ENCODE results near the gene PIP5K1A.
"Not testable (repeated sequence)": the region's sequence is repeated elsewhere in the genome, so short reads cannot be mapped to it uniquely, and the experiment has no call there.

PIP5K1A gene

GRCh38 chr1:151259351-151259750, 61.0 kb downstream of the PIP5K1A start:
- DNase-seq: no peak

DNA sequence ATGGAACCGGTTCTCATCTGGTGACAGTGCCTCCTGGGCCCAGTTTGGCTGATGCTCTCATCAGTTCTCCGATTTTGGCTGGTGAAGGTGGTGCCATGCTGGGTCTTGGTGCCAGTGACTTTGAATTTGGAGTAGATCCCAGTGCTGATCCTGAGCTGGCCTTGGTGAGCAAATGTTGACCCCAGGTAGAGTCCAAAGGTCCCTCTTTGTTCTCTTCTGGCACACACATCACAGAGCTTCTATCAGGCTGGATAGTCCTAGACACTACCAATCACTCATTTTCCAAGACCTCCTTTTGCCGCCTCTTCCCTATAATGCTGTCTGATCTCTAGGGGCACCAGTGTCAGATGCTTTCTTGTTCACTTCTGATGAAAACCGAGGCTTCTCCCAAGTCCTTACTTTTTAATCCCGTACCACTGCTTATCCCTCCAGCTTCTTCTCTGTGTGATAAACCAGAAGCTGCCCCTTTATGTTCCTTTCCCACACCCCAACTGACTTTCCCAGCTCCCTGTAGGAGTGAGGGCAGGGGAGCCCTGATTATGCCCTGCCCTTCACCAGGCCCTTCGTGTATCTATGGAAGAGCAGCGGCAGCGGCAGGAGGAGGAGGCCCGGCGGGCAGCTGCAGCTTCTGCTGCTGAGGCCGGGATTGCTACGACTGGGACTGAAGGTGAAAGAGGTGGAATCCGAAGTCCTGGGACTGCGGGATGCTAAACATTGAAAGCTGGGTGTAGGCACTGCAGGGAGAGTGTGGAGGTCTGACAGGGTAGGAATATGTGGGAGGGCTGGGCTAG, 67.3 kb downstream of the PIP5K1A start:
- no peak for DNase-seq

GRCh38 chr1:151266315-151266714, 68.0 kb downstream of the PIP5K1A start:
- DNase-seq: no peak

DNA sequence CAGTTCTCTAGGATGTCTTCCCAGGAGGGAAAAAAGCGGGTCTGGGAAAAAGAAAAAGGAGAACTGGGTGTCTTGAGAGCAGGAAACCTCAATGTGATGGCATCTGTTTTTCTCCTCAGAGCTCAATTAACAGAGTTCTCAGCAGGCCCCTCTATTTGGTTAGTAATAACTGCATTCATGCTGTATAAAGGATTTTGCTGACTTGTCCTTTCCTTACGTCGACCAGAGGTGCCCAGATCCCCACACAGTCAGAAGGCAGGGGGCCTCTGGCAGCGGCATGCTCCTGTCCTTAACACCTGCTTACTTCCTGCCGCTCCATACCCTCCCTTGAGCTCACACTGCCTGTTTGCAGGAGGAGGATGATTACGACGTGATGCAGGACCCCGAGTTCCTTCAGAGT, 68.5 kb downstream of the PIP5K1A start:
- no peak for DNase-seq

GRCh38 chr1:151267760-151268159, 69.4 kb downstream of the PIP5K1A start:
- no peak for DNase-seq

DNA sequence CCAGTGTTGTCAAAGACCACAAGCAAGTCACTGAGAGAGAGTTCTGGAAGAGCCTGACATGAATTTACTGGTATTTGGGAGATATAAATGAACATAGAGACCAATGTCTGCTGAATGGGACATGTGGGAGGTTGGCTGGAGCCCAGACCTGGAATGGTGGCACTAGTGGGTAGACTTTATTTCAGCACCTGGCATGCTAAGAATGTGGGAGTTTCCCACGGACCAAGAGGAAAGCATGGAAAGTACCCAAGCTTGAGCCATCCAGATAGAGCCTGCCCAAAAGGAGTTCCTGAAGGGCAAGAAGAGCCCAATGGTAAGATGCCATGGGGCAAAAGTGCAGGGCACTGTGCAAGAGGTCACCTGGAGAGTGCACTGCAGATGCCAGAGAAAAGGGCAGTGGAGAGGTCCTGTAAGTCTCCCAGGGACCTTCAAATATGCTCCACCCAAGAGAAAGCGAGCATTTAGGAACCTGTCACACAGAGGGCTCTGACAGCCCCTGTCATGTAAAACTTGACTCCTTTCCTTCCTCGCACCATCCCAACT, 75.6 kb downstream of the PIP5K1A start:
- no peak for DNase-seq

- DNase-seq: not testable (repeated sequence)
Measured at GRCh38 chr1:151275341-151275740, 77.0 kb downstream of the PIP5K1A start.

- DNase-seq: no peak
Measured at GRCh38 chr1:151277249-151277648, 78.9 kb downstream of the PIP5K1A start.

GRCh38 chr1:151281225-151281968, 83.0 kb downstream of the PIP5K1A start:
- peak; percentile 97 for DNase-seq

DNA sequence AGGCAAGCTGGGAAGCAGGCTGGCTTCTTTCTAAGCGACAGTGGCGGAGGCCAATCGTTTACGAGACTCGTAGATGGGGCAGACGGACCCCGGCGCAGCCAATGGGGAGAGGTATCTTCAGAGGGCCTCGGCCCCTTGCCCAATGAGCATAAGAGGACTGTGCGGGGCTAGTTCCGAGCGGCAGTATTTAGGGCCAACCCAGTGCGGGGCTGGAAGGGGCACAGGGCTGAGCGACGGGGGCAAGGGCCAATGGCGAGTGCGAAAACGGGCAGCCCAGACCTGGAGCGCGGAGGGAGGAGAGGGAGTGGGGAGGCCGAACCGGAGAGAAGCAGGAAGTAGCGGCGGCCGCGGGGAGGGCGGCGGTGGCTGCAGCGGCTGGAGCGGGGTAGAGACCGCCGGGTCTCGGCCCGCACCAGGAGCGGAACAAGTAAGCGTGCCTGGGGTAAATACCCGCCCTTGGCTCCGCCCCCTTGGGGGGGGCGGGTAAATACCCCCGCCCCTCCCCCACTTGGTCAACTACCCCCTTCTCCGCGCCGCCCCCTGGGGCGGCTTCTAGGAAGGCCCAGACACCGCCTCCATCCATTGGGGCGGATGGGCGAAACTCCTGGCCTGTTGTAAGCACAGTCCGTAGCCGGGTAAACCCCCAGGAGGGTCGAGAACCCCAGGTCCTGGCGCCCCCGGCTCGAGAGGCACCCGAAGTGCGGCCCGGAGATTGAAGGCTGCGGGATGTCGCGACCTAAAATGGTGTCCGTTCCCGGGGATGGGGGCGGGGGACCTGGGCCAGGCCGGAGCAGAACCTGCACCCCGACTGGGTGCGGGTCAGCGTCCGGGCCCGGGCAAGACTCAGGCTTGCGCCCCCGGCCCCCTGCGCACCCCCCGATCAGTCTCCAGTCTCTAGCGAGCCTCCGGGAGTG, 83.9 kb downstream of the PIP5K1A start, which contains the start of gene ZNF687:
ZNF687 (plus strand) TSS at position 331 of the 914 bp plus-strand sequence. CDS start 3,993 bp downstream, outside the sequence.
- DNase-seq: peak; percentile 91

GRCh38 chr1:151282883-151283725, 84.8 kb downstream of the PIP5K1A start:
- no peak for DNase-seq

DNA sequence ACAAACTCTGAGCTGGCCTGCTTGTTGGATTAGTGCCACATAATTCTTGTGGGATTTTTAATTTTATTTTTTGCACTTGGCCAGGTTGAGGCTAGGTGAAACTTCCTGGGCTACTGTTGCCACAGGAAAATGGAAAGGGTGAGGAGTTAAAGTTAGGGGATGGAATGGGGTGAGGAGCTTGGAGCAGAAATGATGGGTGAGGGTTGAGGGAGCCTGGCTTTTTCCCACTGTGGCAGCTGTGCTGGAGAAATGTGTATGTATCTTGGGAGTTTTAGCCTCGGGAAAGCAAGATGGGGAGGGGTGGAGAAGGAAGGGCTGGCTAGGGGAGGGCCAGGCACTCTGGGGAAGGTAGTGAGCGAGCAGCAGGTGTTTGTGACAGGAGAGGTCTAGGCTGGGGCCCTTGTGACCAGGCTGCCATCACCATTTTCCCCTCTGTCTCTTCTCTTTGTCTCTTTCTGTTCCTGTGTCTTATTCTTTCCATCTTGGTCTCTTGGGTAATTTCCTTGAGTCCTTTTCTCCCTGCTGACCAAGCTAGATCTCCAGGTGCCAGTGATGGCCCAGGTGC, 85.7 kb downstream of the PIP5K1A start:
- no peak for DNase-seq

DNA sequence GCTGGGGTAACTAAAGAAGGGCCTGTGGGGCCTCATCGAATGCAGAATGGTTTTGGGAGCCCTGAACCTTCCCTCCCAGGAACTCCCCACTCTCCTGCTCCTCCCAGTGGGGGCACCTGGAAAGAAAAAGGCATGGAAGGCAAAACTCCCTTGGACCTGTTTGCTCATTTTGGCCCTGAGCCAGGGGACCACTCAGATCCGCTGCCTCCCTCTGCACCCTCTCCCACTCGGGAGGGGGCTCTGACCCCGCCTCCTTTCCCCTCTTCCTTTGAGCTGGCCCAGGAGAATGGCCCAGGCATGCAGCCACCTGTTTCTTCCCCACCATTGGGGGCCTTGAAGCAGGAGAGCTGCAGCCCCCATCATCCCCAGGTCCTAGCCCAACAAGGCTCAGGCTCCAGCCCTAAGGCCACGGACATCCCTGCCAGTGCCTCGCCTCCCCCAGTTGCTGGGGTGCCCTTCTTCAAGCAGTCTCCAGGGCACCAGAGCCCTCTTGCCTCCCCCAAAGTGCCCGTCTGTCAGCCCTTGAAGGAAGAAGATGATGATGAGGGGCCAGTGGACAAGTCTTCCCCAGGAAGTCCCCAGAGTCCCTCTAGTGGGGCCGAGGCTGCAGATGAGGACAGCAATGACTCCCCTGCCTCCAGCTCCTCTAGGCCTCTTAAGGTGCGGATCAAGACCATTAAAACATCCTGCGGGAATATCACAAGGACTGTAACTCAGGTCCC, 88.4 kb downstream of the PIP5K1A start:
- no peak for DNase-seq

GRCh38 chr1:151287341-151287699, 89.0 kb downstream of the PIP5K1A start:
- DNase-seq: no peak

GRCh38 chr1:151287767-151288500, 89.6 kb downstream of the PIP5K1A start:
- no peak for DNase-seq

DNA sequence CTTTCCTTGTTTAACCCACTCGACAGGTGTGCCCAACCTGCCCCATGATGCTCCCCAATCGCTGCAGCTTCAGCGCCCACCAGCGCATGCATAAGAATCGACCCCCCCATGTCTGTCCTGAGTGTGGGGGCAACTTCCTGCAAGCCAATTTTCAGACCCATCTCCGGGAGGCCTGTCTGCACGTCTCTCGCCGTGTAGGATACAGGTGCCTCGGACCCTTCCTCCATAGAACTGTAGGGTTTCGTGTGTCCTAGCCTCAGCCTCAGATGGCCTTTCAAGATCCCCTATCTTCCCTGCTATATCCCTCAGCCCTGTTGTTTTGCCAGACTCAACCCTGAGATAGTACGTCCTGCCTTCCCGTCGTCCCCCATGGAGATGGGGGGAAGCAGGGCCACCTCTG, 90.2 kb downstream of the PIP5K1A start:
- DNase-seq: no peak

DNA sequence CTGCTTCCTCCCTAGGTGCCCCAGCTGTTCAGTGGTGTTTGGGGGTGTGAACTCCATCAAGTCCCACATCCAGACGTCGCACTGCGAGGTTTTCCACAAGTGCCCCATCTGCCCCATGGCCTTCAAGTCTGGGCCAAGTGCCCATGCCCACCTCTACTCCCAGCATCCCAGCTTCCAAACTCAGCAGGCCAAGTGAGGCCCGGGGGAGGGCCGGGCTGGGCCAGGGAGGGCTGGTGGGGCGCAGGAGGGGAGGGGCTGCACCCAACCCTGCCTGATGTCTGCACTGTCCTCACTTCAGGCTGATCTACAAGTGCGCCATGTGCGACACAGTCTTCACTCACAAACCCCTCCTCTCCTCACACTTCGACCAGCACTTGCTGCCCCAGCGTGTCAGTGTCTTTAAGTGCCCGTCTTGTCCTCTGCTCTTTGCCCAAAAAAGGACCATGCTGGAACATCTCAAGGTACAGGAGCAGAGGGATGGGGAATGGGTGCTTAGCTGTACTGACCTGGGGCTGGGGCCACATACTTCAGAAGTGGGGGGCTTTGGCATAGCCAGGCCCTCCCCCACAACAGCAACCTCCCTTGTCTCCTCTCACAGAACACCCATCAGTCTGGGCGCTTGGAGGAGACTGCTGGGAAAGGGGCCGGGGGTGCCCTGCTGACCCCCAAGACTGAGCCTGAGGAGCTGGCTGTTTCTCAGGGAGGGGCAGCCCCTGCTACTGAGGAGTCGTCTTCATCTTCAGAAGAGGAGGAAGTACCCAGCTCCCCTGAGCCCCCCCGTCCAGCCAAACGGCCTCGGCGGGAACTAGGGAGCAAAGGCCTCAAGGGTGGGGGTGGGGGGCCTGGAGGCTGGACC, 91.0 kb downstream of the PIP5K1A start:
- no peak for DNase-seq

- no peak for DNase-seq
Measured at GRCh38 chr1:151289991-151290708, 91.8 kb downstream of the PIP5K1A start.
